GM12801 (cell line): ENCODE results near the gene FNDC1.

Source experiments
- TF ChIP-seq, protein P1 (sequence below): IDR thresholded peaks from one replicate; pipeline ENCODE4 v1.5.1; 2011; ENCODE audit warnings: control low read depth; ENCODE audit not compliant: insufficient read length; ENCODE audit errors: extremely low read depth

FNDC1 gene

DNA sequence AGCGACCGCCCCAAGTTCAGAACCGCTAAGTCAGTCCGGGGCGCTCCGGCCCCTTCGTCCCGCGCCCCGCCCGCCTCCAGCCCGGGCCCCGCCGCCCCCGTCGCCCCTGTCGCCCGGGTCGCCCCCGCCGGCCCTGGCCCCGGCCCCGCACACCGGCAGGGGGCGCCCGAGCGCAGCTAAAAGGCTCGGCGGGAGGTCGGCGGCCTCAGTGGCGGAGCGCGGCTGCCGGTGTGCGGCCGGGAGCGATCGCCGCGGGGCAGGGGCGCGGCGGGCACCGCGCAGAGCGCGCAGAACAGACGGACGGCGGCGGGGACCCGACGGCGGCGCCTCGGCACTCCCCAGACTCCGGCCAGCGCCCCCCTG, at the start of gene FNDC1:
FNDC1 (plus strand) TSS at position 208 of the 363 bp plus-strand sequence. CDS start 197 bp downstream, outside the sequence.
- TF ChIP-seq, protein P1, sequence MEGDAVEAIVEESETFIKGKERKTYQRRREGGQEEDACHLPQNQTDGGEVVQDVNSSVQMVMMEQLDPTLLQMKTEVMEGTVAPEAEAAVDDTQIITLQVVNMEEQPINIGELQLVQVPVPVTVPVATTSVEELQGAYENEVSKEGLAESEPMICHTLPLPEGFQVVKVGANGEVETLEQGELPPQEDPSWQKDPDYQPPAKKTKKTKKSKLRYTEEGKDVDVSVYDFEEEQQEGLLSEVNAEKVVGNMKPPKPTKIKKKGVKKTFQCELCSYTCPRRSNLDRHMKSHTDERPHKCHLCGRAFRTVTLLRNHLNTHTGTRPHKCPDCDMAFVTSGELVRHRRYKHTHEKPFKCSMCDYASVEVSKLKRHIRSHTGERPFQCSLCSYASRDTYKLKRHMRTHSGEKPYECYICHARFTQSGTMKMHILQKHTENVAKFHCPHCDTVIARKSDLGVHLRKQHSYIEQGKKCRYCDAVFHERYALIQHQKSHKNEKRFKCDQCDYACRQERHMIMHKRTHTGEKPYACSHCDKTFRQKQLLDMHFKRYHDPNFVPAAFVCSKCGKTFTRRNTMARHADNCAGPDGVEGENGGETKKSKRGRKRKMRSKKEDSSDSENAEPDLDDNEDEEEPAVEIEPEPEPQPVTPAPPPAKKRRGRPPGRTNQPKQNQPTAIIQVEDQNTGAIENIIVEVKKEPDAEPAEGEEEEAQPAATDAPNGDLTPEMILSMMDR, result no peak

DNA sequence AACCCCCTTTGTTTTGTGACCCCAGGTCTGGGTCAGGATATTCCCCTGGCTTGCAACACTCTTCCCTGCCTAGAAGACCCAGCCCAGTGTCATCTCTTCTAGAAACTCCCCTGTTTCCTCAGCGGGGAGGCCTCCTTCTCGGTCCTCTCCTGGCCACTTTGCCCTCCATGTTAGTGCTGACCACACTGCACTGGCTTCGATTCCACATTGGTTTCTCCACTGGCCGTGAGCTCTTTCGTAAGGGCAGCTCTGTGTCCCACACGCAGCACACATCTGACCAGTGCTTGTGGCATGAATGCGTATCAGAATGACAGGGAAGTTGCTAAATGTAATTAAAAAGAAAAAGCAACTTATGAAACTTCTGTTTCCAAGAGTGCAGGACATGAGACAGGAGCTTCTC, 49.4 kb upstream of the FNDC1 start:
- TF ChIP-seq, protein P1, result no peak

DNA sequence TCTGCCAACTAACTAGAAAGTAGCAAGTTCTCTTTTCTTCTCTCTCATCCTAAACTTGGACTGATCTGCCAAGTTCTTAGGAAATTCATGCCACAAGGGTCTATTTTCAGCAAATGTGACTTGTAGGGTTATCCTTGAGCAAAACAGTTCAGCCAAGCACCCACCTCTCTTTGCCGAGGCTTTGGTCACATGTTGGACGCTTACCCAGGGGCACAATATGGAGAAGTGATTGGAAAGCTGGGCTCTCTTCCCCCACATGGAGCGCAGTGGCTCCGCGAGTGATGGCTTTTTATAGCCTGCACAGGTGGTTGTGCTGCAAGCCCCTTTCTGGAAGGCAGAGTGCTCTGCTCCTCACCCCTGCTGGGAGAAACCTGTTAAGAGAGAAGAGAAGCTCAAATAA, 47.7 kb upstream of the FNDC1 start:
- TF ChIP-seq, protein P1, result no peak

DNA sequence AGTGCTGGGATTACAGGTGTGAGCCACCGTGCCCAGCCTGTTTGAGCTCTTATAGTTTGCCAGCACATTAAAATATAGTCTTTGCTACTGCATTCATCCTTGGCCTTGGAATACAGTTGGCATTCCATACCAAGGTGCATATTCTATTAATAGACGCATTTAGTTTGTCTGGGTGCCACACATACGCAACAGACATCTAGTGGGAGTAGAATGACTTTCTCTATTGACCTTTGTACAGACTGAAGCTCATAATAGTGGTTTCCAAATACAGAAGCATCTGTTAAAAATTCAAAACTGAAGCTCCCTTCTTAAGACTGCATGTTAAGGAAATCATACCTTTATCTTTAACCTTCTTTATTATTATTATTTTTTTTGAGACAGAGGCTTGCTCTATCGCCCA, 46.7 kb upstream of the FNDC1 start:
- TF ChIP-seq, protein P1, result no peak

DNA sequence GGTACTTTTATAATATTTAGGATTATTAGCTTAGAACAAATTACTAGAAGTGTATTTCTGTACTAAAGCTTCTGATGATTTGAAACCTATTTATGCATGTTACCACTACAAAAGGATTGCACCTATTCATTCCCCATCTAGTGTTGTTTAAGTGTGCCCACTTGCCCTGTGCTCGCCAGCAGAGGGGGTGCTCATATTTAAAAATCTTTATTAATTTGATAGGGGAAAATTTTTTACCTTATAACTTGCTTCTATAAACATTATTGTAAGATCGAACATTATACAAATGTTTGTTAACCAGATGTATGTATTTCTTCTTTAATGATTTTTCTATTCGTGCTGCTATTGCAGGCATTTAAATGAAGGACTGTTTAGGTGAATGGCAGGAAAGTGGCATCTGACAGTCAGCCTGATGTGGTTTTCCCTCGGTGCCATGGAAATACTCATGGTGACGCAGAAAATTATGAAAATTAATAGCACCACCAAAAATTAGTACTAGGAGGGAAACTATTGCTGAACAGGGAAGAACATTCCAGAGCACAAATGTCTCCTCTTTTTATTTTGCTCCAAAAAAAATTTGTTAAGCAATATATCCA, 44.1 kb upstream of the FNDC1 start:
- TF ChIP-seq, protein P1, result no peak

DNA sequence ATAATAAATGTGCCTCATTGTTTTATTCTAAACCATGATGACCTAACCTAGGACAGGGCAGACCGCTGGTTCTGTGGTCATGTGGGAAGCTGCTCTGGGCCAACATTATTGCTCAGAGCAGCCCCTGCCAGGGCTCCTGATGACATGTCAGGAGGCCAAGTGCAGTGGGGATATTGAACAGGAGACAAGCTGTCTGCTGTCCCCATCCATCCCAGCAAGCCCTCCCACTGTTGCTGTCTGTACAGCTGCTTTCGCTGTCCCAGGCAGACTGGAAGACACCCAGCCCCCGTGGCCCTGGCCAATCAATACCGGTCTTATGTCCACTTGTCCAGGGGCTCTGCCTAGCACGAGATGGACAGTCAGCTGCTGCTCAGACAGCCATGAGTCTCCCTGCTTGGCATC, 43.2 kb upstream of the FNDC1 start:
- TF ChIP-seq, protein P1, result no peak

DNA sequence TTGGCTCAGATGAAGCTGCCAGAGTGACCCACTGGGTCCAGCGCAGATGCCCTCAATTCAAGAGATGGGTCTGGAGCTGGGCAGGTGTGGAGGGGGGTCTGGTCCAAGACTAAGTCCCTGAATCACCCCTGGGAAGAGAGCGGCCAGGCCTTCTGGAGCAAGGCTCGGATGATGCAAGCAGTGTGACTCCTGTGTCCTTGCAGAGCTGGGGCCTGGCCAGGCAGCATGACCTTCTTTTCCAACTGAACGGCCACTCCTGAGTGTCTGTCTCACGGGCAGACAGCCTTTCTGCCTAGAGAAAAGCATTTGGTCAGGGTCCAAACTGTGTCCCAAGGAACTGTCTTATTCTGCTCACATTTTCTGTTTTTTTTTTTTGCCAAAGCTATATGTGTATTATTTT, 42.6 kb upstream of the FNDC1 start:
- TF ChIP-seq, protein P1, result no peak
